ENCODE measurements around the gene SELENOT.
A peak's percentile ranks its signal among the peaks of the same experiment; 100 is the strongest.

Gene SELENOT, protein sequence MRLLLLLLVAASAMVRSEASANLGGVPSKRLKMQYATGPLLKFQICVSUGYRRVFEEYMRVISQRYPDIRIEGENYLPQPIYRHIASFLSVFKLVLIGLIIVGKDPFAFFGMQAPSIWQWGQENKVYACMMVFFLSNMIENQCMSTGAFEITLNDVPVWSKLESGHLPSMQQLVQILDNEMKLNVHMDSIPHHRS

GRCh38 chr3:150603153-150603979 lies at the start of gene SELENOT:
Gene SELENOT (plus strand): TSS chr3:150603321. CDS start chr3:150603363, 42 bp downstream.
- H3K4me2 ChIP-seq (ENCODE audit: low read length) = peak within 1 kb of the TSS; percentile 90
- peaks cover 99% of the 10 kb centered on the region for H3K79me2 ChIP-seq (ENCODE audit: control insufficient read depth, low read length)
- TF ChIP-seq, protein P1, sequence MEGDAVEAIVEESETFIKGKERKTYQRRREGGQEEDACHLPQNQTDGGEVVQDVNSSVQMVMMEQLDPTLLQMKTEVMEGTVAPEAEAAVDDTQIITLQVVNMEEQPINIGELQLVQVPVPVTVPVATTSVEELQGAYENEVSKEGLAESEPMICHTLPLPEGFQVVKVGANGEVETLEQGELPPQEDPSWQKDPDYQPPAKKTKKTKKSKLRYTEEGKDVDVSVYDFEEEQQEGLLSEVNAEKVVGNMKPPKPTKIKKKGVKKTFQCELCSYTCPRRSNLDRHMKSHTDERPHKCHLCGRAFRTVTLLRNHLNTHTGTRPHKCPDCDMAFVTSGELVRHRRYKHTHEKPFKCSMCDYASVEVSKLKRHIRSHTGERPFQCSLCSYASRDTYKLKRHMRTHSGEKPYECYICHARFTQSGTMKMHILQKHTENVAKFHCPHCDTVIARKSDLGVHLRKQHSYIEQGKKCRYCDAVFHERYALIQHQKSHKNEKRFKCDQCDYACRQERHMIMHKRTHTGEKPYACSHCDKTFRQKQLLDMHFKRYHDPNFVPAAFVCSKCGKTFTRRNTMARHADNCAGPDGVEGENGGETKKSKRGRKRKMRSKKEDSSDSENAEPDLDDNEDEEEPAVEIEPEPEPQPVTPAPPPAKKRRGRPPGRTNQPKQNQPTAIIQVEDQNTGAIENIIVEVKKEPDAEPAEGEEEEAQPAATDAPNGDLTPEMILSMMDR (IDR thresholded peaks at IDR 0.05; ENCODE audit: low read depth, low read length, poor library complexity, severe bottlenecking) = peak; percentile 33
- TF ChIP-seq EZH2phosphoT487 (IDR thresholded peaks at IDR 0.05; ENCODE audit: borderline replicate concordance, low read length) = no peak
- no peaks in the 10 kb centered on the region for H3K27me3 ChIP-seq (ENCODE audit: control insufficient read depth, low read length)
- H3K27ac ChIP-seq (ENCODE audit: low read depth, low read length) = peak within 1 kb of the TSS; percentile 91
- peaks cover 18% of the 10 kb centered on the region for H3F3A ChIP-seq (ENCODE audit: control insufficient read depth, insufficient read depth)
- peaks cover 23% of the 10 kb centered on the region for H4K20me1 ChIP-seq (ENCODE audit: control insufficient read depth, insufficient read depth, low read depth, low read length)
- no peaks in the 10 kb centered on the region for H3K9me2 ChIP-seq (replicated peaks; ENCODE audit: control insufficient read depth, low read length)
- peak within 1 kb of the TSS; percentile 87 for H3K4me3 ChIP-seq (ENCODE audit: low read length)
- H3K4me1 ChIP-seq (ENCODE audit: control insufficient read depth, low read length) = peaks cover 59% of the 10 kb centered on the region
- no peaks in the 10 kb centered on the region for H3K9me3 ChIP-seq (ENCODE audit: control insufficient read depth, insufficient read depth, low read length)
- peaks cover 57% of the 10 kb centered on the region for H3K36me3 ChIP-seq (ENCODE audit: control insufficient read depth, low read length)

DNA sequence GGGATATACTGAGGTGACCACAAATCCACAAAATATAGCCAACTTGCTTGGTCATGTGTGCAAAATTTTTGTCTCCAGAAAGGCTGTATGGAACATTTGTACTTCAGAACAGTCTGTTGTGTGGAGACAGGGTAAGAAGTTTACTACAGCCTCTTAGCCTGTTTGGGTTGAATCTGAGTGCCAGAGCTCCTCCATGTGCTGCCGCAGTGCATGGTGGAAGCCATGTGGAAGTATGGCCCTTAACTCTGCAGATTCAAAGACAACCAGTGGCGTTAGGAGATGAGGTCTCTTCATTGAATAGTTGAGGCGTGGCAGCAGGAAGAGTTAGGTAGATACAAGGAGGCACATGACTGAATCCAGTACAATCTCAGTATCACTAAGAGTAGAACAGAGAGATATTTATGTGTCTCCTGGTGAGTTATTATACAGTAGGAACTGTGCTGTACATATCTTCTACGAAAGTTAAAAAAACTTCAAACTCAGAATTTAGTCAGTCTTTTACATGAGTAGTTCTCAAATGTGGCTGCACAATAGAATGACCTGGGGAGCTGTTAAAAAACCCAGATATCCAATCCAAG lies 47.2 kb upstream of the SELENOT start:
- no peak for TF ChIP-seq EZH2phosphoT487 (IDR thresholded peaks at IDR 0.05; ENCODE audit: borderline replicate concordance, low read length)
- TF ChIP-seq, protein P1 (IDR thresholded peaks at IDR 0.05; ENCODE audit: low read depth, low read length, poor library complexity, severe bottlenecking) = no peak
- H3F3A ChIP-seq (ENCODE audit: control insufficient read depth, insufficient read depth) = 0 out of 2 replicates have a peak, but pooled peaks cover 2% of the 10 kb centered on the region
- no peak overlapping the region for H3K4me3 ChIP-seq (ENCODE audit: low read length)
- H3K9me2 ChIP-seq (replicated peaks; ENCODE audit: control insufficient read depth, low read length) = no peaks in the 10 kb centered on the region
- no peak overlapping the region for H3K4me2 ChIP-seq (ENCODE audit: low read length)
- H3K9me3 ChIP-seq (ENCODE audit: control insufficient read depth, insufficient read depth, low read length) = no peaks in the 10 kb centered on the region
- no peak overlapping the region for H3K27ac ChIP-seq (ENCODE audit: low read depth, low read length)
- peaks cover 88% of the 10 kb centered on the region for H3K36me3 ChIP-seq (ENCODE audit: control insufficient read depth, low read length)
- no peaks in the 10 kb centered on the region for H3K27me3 ChIP-seq (ENCODE audit: control insufficient read depth, low read length)
- H3K4me1 ChIP-seq (ENCODE audit: control insufficient read depth, low read length) = no peaks in the 10 kb centered on the region
- H3K79me2 ChIP-seq (ENCODE audit: control insufficient read depth, low read length) = peaks cover 94% of the 10 kb centered on the region
- no peaks in the 10 kb centered on the region for H4K20me1 ChIP-seq (ENCODE audit: control insufficient read depth, insufficient read depth, low read depth, low read length)

DNA sequence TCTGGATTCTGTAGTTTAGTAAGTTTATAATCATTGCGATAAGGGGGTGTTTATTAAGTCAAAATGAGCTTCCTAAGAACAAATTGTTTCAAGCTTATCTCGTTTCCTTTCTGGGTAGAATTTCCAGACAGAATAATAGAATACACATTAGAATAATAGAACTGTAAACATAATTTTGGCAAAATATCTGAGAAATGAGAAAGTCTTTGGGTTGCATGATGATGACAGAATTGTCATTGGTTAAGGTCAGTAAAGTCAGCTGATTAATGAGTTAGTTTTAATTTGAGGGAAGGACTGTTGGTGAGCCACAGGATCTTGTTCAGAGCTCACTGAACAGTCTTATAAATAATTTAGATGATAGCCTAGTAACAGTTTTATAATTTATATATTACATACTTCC lies 46.3 kb upstream of the SELENOT start:
- peaks cover 90% of the 10 kb centered on the region for H3K79me2 ChIP-seq (ENCODE audit: control insufficient read depth, low read length)
- TF ChIP-seq EZH2phosphoT487 (IDR thresholded peaks at IDR 0.05; ENCODE audit: borderline replicate concordance, low read length) = no peak
- TF ChIP-seq, protein P1 (IDR thresholded peaks at IDR 0.05; ENCODE audit: low read depth, low read length, poor library complexity, severe bottlenecking) = no peak
- no peaks in the 10 kb centered on the region for H3K27me3 ChIP-seq (ENCODE audit: control insufficient read depth, low read length)
- H3F3A ChIP-seq (ENCODE audit: control insufficient read depth, insufficient read depth) = 0 out of 2 replicates have a peak, but pooled peaks cover 2% of the 10 kb centered on the region
- peaks cover 85% of the 10 kb centered on the region for H3K36me3 ChIP-seq (ENCODE audit: control insufficient read depth, low read length)
- H3K9me2 ChIP-seq (replicated peaks; ENCODE audit: control insufficient read depth, low read length) = no peaks in the 10 kb centered on the region
- no peak overlapping the region for H3K27ac ChIP-seq (ENCODE audit: low read depth, low read length)
- H3K9me3 ChIP-seq (ENCODE audit: control insufficient read depth, insufficient read depth, low read length) = no peaks in the 10 kb centered on the region
- H3K4me1 ChIP-seq (ENCODE audit: control insufficient read depth, low read length) = no peaks in the 10 kb centered on the region
- no peak overlapping the region for H3K4me2 ChIP-seq (ENCODE audit: low read length)
- H4K20me1 ChIP-seq (ENCODE audit: control insufficient read depth, insufficient read depth, low read depth, low read length) = no peaks in the 10 kb centered on the region
- H3K4me3 ChIP-seq (ENCODE audit: low read length) = no peak overlapping the region
